Measurements from ENCODE around the gene SH3PXD2A. TPM values are rescaled to one million over a fixed set of nuclear protein-coding genes. Genes with fewer than 3 reads are reported as not detected.

SH3PXD2A gene
- total and polyA plus RNA-seq, 7 donors: 3.0 to 57.7 (median 10.6) TPM

GRCh38 chr10:103654925-103655324 lies 200.5 kb downstream of the SH3PXD2A start:
- H3K27ac ChIP-seq: no peak overlapping the region
- H3K27me3 ChIP-seq (ENCODE audit: insufficient read depth in 3 of 3, low read length in 2 of 3): no peaks in the 10 kb centered on the region
- WGBS, 3 donors: 86 to 90% (median 86%) methylated on average over 4 of the region's 4 CpGs
- no peaks in the 10 kb centered on the region for H3K9me3 ChIP-seq
- intact Hi-C loops (cut with DNase I): loop anchor here in 1 of 2 donors (1.0 to 5.0 kb wide), 2 partner anchors 14 to 38 kb away; no protein-coding TSS in a partner anchor
- peaks cover 52% of the 10 kb centered on the region for H3K4me1 ChIP-seq
- no peak for ATAC-seq
- H3K4me3 ChIP-seq: no peak overlapping the region
- H3K36me3 ChIP-seq (ENCODE audit: insufficient read depth in 1 of 2, low read depth in 1 of 2): peaks cover 0 to 36% of the 10 kb centered on the region in 2 donors
- no peak for TF ChIP-seq CTCF (IDR thresholded peaks at IDR 0.05)
- DNase-seq: no peak

GRCh38 chr10:103653581-103654037 lies 201.8 kb downstream of the SH3PXD2A start:
- no peak for DNase-seq
- Histone ChIP-seq H3K27ac (peak overlapping the region; percentile 77), H3K36me3 (ENCODE audit: insufficient read depth in 1 of 2, low read depth in 1 of 2) (peaks cover 0 to 27% of the 10 kb centered on the region in 2 donors), H3K4me3 (no peak overlapping the region), H3K27me3 (ENCODE audit: insufficient read depth in 3 of 3, low read length in 2 of 3) (no peaks in the 10 kb centered on the region), H3K4me1 (peaks cover 58% of the 10 kb centered on the region), H3K9me3 (no peaks in the 10 kb centered on the region)
- TF ChIP-seq CTCF (IDR thresholded peaks at IDR 0.05): no peak
- no peak for ATAC-seq
- WGBS, 3 donors: 73 to 76% (median 74%) methylated on average over 8 of the region's 8 CpGs
- intact Hi-C loops (cut with DNase I): loop anchor here in 1 of 2 donors (5.0 kb wide), 1 partner anchor 36 kb away; no protein-coding TSS in a partner anchor

GRCh38 chr10:103652599-103653281 lies 202.6 kb downstream of the SH3PXD2A start:
- Histone ChIP-seq H3K4me3 (no peak overlapping the region), H3K27ac (peak overlapping the region; percentile 77), H3K27me3 (ENCODE audit: insufficient read depth in 3 of 3, low read length in 2 of 3) (no peaks in the 10 kb centered on the region), H3K9me3 (no peaks in the 10 kb centered on the region), H3K4me1 (peaks cover 66% of the 10 kb centered on the region), H3K36me3 (ENCODE audit: insufficient read depth in 1 of 2, low read depth in 1 of 2) (peaks cover 0 to 18% of the 10 kb centered on the region in 2 donors)
- DNase-seq (peak; percentile 72 to 90), ATAC-seq (peak; percentile 74 to 80 (median 76))
- TF ChIP-seq CTCF (IDR thresholded peaks at IDR 0.05): no peak
- WGBS, 3 donors: 27 to 46% (median 33%) methylated on average over 14 to 15 of the region's 15 CpGs
- intact Hi-C loops (cut with DNase I): loop anchor here in 1 of 2 donors (5.0 kb wide), 1 partner anchor 35 kb away; no protein-coding TSS in a partner anchor

GRCh38 chr10:103651783-103652476 lies 203.4 kb downstream of the SH3PXD2A start:
- intact Hi-C loops (cut with DNase I): loop anchor here in 1 of 2 donors (5.0 kb wide), 1 partner anchor 35 kb away; no protein-coding TSS in a partner anchor
- DNase-seq: peak in 1 of 2 donors; percentile 81
- Histone ChIP-seq H3K27me3 (ENCODE audit: insufficient read depth in 3 of 3, low read length in 2 of 3) (no peaks in the 10 kb centered on the region), H3K4me1 (peaks cover 74% of the 10 kb centered on the region), H3K36me3 (ENCODE audit: insufficient read depth in 1 of 2, low read depth in 1 of 2) (peaks cover 0 to 20% of the 10 kb centered on the region in 2 donors), H3K27ac (peak overlapping the region; percentile 77), H3K9me3 (no peaks in the 10 kb centered on the region), H3K4me3 (no peak overlapping the region)
- no peak for TF ChIP-seq CTCF (IDR thresholded peaks at IDR 0.05)
- WGBS, 3 donors: 21 to 29% (median 24%) methylated on average over 10 of the region's 10 CpGs
- ATAC-seq: peak in 2 of 4 donors; percentile 10 to 29
